ENCODE results near the gene REEP3.

REEP3 gene

GRCh38 chr10:63666836-63667383 is 145.7 kb downstream of the REEP3 start:
- DNase-seq (ENCODE audit: low read depth), result no peak

- no peak for DNase-seq (ENCODE audit: low read depth)
Observed at GRCh38 chr10:63667596-63668480, 146.6 kb downstream of the REEP3 start.

DNA sequence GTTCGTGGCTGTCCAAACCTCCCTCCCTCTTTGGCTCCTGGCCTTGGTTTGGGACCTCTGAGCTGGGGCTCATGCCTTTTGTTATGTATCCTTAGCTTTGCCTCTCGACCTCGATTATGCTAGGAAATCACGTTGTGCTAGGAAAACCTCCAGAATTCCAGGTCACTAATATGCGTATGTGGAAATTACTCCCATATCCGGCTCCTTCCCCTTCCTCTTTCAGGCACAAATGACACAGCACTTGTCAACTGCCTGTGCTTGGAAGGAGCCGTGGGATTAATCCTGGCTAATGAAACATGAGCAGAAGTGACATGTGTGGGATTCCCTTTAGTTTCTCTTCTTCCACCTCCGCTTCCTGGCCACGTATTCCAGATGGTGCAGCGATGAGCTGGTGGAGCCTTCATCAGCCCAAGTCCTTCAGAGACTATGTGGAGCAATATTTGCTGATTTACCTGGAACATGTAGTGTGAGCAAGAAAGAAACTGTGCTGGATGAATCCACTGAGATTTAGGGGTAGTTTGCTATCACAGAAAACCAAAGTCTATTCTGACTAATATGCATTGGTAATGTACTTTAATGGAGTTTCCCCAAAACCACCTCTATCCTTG is 149.2 kb downstream of the REEP3 start:
- no peak for DNase-seq (ENCODE audit: low read depth)

DNA sequence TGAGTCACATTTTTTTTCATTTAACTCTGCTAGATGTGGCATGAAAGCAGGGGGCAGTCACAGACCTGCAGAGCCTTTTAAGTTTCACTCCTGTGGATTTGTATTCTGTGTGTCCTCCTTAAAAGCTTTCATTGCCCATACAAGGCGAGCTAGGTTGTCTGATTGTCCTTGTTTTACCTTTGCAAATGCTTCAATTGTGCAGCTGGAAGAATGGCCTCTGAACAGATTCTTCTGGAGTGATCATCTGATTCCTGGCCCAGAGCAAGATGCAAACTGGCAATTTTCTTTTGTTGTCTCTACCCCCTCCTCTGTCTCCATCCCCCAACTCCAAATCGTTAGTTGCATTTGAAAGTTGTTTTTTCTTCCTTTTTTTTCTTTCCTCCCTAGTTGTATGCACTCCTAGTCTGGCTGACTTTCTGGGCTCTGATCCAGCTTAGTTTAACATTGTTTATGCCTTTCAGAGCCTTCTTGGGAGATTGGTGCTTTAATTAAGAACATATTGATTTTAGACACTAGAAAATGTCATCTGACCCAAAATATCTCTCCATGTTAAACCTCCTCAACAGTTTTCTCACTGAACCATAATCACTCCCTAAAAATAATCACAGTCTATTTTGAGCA is 150.2 kb downstream of the REEP3 start:
- no peak for DNase-seq (ENCODE audit: low read depth)

GRCh38 chr10:63672491-63672890 is 151.3 kb downstream of the REEP3 start:
- no peak for DNase-seq (ENCODE audit: low read depth)

DNA sequence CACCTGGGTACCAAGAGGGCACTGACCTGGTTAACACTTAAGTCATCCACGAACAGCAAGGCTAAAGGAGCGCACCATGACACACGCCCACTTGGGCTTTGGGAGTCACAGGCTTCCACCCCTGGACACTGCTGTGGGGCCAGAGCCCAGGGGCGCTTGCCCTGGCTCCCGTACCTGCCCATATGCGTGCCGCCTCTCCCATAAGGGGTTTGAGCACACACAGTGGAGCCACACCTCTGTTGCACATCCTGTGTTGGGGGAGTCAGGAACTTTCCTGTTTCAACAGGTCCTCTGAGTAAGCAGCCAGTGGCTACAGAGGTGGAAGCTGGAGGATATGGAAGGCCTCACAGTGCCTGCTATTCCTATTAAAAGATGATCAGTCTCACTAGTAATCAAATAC is 152.0 kb downstream of the REEP3 start:
- no peak for DNase-seq (ENCODE audit: low read depth)

DNA sequence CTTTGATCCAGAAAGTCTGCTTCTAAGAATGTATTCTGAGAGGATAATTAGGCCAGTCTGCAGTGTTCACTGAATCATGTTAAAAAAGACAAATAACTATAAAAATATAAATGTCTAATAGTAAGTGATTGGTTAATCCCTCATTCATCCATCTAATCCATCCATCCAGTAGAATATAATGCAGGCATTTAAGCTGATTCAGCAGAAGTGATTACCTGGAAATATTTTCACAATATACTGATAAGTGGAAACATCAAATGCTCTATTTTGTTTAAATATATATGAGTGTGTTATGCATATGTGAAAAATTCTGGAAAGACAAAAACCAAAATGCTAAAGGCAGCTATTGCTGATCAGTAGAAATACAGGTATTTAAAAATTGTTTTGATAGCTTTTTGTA is 152.6 kb downstream of the REEP3 start:
- DNase-seq (ENCODE audit: low read depth), result no peak

All from activated T-helper 1 cell treated with Interleukin-2 at 50 U/mL for 16 hours (primary cell).